SK-N-SH treated with all-trans-retinoic acid at 6 μM for 48 hours (cell line): ENCODE measurements around the gene IGSF11.

Source experiments
- ARNTL ChIP-seq: fragments of 450-650 bp; formaldehyde crosslinking; IDR thresholded peaks from 2 replicates; pipeline ENCODE4 v1.5.0; 2020; ENCODE audit warnings: low read depth, mild to moderate bottlenecking, moderate library complexity, borderline replicate concordance
- GLIS3 ChIP-seq: fragments of 250-450 bp; sonication (Bioruptor Pico); IDR thresholded peaks from 2 replicates; pipeline ENCODE4 v1.5.0; 2020; ENCODE audit warnings: mild to moderate bottlenecking, moderate library complexity
- PPARA ChIP-seq: fragments of 250-450 bp; sonication (Bioruptor Pico); IDR thresholded peaks from 2 replicates; pipeline ENCODE4 v1.5.0; 2020; ENCODE audit warnings: mild to moderate bottlenecking, borderline replicate concordance
- RARB ChIP-seq: fragments of 250-450 bp; sonication (Bioruptor Pico); IDR thresholded peaks from 2 replicates; pipeline ENCODE4 v1.8.0; 2021; ENCODE audit warnings: mild to moderate bottlenecking, moderate library complexity
- ZC3H10 ChIP-seq: fragments of 250-450 bp; sonication (Bioruptor Pico); IDR thresholded peaks from 2 replicates; pipeline ENCODE4 v1.5.1; 2021; ENCODE audit warnings: mild to moderate bottlenecking, moderate library complexity
- ZFP30 ChIP-seq: fragments of 450-650 bp; formaldehyde crosslinking; IDR thresholded peaks from 2 replicates; pipeline ENCODE4 v1.5.0; 2022; ENCODE audit warnings: mild to moderate bottlenecking, moderate library complexity
- ZNF565 ChIP-seq: fragments of 450-650 bp; formaldehyde crosslinking; conservative IDR thresholded peaks from 2 replicates; pipeline ENCODE4 v1.5.0; 2020; ENCODE audit warnings: low read depth, mild to moderate bottlenecking, moderate library complexity
- ZNF8 ChIP-seq: fragments of 450-650 bp; formaldehyde crosslinking; IDR thresholded peaks from 2 replicates; pipeline ENCODE4 v1.5.0; 2020; ENCODE audit warnings: mild to moderate bottlenecking, moderate library complexity
- TF ChIP-seq, protein P1 (sequence below): fragments of 250-450 bp; sonication (Bioruptor Pico); IDR thresholded peaks from 2 replicates; pipeline ENCODE4 v1.8.0; 2020; ENCODE audit warnings: mild to moderate bottlenecking, moderate library complexity, borderline replicate concordance

DNA sequence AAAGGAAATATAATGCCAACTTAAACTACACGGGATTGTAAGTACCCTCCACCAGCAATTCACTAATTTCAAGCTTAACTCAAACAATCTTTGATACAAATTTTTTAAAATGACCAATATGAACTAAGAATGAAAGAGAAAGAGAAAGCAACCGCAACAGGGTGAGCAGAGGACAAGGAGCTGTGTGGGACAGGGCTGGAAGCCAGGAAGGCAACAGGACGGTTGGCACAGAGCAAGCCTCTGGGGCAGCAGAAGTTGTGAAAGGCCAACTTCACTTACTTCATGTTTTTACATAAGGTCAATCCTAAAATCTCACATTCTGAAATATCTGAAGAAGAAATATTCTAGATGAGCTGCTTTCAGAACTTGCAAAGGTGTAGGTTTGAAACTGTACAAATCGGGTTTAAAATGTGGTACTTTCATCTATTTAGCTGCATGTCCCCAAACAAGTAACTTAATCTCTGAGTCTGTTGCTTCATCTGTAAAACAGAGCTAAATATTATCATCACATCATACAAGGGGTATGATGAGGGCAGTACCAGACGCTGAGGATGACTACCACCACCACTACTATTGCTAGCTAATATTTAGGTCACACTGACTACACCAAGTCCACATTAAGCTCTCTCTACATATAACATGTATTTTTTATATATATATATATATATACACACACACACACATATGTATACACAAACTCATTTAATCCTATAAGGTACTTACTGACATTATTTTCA lies 101.7 kb downstream of the IGSF11 start:
- TF ChIP-seq, protein P1, sequence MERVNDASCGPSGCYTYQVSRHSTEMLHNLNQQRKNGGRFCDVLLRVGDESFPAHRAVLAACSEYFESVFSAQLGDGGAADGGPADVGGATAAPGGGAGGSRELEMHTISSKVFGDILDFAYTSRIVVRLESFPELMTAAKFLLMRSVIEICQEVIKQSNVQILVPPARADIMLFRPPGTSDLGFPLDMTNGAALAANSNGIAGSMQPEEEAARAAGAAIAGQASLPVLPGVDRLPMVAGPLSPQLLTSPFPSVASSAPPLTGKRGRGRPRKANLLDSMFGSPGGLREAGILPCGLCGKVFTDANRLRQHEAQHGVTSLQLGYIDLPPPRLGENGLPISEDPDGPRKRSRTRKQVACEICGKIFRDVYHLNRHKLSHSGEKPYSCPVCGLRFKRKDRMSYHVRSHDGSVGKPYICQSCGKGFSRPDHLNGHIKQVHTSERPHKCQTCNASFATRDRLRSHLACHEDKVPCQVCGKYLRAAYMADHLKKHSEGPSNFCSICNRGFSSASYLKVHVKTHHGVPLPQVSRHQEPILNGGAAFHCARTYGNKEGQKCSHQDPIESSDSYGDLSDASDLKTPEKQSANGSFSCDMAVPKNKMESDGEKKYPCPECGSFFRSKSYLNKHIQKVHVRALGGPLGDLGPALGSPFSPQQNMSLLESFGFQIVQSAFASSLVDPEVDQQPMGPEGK = no peak
- TF ChIP-seq PPARA (CRISPR knock-in tag) (no peak), ZC3H10 (CRISPR knock-in tag) (no peak), ZFP30 (CRISPR knock-in tag) (no peak), ZNF8 (CRISPR knock-in tag) (no peak), RARB (CRISPR knock-in tag) (no peak), GLIS3 (CRISPR knock-in tag) (no peak), ZNF565 (CRISPR knock-in tag) (no peak), ARNTL (CRISPR knock-in tag) (no peak)
